Islet of Langerhans (tissue), 1 donor: ENCODE results near the gene MCOLN1.

Source experiments
- FAIRE-seq: peaks from one replicate; lab custom pipeline; 2011; peaks lifted over from hg19 to GRCh38; lab: Jason Lieb, UNC

MCOLN1 gene

DNA sequence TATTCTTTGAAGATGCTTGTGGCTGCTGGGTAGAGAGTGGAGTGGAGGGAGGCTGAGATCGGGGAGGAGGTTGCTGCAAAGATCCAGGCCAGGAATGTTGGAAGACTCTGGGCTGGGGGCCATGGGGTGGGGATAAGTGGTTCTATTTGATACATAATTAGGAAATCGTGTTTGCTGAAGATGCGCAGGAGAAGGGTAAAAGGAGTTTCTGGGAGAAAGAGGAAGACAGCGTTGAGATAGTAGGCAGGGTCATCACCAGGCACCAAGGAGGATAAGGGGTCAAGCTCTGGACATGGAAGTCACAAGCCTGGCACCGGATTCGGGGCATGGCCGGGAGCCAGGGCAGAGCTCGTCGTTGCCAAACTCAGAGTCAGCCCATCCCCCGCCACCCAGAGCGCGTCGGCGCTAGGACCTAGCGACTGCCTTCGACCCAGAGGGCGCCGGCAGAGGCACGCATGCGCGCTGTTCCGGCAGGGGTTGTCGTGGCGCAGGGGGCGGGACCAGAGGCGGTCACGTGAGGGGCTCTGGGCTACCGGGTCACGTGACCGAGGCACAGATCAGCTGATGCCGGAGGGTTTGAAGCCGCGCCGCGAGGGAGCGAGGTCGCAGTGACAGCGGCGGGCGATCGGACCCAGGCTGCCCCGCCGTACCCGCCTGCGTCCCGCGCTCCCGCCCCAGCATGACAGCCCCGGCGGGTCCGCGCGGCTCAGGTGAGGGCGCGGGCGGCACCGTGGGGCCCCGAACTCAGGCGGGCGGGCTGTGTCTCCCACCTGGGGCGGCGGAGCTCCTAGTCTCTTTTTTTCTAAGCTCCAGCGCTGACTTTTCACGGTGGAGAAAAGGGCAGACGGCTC, at the start of gene MCOLN1:
Gene MCOLN1, plus strand, starts transcription at position 553 of the 851 bp plus-strand sequence. Its CDS starts 127 bp downstream, at position 680.
- no peak for FAIRE-seq

DNA sequence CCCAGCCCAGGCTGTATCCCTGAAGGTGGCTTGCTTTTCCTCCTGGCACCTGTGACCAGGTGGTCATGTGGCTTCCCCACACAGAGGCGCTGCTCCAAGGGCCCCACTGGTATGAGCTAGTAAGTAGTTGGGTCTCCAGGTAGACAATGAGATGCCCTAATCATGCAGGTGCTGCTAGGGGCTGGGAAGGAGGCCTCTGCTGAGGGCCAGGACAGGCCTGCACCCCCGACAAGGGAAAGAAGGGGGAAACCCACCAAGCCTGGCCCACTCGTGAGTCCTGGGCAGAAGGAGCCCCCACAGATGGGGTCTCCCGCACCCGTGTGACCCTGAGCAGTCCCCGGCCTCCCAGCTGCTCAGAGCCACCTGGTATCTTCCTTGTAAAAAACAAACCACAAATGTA, 46.8 kb upstream of the MCOLN1 start:
- FAIRE-seq: no peak

DNA sequence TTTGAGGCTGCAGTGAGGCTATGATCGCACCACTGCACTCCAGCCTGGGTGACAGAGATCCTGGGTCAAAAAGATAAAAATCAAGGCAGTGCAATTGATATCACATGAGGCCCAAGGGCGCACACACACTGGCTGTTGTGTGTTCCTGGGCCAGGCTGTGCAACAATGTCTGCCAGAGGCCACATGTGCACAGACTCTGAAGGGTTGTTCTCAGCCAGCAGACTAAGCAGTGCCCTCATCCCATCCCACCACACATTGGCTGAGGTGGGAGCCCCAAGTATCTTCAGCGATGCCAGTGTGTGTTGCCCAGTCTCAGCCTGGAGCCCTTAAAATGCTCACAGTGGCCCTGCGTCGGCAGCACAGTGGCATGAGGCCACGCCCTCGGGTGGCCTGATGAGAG, 46.2 kb upstream of the MCOLN1 start:
- no peak for FAIRE-seq

DNA sequence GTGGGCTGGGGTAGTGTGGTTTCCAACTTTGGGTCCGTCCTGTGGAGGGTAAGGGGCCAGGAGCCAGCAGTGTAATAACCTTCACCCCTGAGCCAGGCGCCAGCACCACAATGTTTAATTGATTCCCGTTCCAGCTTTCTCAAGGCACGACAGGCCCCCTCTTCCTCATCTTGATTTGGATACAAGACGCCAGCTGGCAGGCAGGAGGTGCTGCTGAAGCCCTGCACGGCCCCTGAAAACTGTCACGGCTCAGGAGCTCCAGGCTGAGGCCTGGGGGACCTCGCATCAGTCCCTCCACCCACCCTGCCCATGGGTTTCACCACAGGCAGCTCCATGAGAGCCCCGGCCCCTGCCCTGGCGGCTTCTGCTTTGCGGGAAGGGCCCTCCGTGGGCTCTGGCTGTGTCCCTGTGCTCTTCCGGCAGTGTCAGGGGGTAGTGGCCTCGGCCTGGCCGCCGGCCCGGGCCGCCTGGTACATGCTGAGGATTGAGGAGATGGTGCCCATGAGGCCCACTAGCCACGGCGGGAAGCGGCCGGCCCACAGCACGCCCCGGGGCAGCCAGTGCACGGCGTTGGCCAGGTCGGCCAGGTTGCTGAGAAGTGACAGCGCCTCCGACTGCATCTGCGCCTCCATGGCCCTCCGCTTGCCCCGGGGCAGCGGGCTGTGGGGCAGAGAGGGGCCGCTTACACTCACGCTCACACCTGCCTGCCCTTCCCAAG, 45.5 kb upstream of the MCOLN1 start:
- FAIRE-seq: no peak

DNA sequence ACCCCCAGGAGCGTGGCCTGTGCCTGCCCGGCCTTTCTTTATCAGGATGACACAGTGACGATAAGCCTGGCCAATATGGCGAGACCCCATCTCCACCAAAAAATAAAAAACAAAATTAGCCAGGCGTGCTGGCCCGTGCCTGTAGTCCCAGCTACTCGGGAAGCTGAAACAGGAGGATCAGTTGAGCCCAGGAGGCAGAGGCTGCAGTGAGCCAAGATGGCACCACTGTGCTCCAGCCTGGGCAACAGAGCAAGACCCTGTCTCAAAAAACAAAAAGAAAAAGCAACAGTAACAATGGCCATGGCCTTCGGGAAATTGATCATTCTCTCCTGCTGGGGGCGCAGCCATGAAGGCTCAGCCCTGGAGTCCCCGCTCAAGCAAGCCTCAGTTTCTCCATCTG, 44.7 kb upstream of the MCOLN1 start:
- no peak for FAIRE-seq

DNA sequence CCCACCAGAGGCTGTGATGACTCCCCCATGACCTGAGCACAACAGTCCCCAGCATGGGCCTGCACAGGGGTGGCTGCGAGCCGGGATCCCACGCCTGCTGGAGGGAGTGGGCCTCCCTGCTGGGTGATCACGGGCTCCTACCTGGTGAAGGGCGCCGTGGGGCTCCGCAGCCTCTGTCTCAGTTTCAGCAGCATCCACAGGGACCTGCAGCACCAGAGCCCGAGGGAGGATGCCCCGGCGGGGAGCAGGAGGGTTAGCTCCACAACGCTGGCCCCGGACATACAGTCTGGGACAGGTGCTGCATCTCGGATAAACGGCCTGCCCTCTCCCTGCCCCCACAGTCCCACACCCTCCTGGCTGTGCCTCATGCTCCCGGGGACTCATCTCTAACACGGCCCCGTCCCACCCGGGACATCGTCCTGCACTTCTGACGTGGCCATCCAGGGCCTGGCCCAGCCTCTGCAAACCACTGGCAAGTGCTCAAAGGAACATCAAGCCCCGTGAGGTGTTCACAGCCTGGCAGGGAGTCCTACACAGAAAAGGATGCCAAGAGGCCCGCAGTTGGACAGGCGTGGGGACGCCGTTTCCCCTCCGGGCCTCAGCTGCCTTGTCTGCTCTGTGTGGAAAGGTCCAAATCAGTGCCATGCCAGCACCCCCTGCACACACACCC, 44.1 kb upstream of the MCOLN1 start:
- no peak for FAIRE-seq

DNA sequence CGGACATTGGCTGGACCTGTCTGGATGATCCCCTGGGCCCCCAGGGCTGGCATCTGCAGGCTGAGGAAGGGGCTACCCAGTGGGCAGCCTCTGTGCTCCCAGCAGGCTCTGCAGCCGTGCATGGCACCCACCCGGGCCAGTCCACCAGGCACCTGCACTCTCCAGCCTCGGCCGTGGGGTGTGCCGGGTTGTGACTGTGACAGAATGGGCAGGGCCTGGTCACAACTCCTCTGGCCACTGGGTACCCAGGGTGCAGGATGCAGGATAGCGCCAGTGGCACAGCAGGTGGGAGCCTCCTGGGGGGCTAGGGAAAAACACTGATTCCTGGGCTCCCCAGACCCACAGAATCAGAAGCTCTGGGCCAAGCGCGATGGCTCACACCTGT, 43.6 kb upstream of the MCOLN1 start:
- FAIRE-seq: no peak

DNA sequence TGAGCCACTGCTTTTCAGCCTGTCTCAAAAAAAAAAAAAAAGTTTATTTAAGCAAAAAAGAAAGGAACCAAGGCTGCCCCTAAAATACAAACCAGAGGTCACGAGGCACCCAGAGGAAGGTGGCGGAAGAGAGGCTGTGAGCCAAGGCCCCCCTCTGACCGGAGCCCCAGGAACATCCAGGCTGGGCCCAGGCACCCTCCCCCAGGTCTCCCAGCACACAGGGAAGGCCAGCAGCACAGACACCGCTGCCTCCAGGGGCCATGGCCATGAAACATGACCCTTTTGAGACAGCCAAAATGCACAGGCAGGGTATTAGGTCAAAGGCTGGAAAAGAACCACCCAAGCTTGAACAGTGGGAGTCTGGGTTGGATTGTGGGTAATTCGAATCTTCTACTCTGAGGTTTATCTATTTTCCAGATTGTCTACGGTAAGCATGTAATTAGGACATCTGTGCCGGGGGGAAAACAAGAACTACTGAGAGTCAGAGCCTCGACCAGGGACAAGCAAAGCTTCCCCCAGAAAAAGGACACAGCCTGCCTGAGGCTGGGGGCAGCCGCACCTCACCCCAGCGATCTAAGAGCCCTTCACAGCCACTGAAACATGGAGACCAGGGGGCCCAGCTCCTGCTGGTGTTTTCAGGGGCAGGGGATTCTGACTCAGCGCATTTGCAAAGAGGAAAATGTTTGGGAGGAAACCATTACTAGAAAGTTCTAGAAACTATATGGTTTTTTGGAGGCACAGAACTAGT, 42.0 kb upstream of the MCOLN1 start:
- no peak for FAIRE-seq

DNA sequence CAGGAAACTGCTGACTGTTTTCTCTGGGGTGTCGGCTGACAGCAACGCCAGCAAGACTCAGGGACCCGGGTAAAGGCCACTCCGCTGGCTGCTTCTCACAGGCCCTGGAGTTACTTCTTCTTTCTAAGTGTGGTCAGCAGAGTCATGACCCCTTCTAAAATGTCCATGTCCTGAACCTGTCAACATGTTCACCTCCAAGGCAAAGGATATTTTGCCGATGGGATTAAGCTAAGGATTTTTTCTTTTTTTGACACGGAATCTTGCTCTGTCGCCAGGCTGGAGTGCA, 41.5 kb upstream of the MCOLN1 start:
- FAIRE-seq: no peak

DNA sequence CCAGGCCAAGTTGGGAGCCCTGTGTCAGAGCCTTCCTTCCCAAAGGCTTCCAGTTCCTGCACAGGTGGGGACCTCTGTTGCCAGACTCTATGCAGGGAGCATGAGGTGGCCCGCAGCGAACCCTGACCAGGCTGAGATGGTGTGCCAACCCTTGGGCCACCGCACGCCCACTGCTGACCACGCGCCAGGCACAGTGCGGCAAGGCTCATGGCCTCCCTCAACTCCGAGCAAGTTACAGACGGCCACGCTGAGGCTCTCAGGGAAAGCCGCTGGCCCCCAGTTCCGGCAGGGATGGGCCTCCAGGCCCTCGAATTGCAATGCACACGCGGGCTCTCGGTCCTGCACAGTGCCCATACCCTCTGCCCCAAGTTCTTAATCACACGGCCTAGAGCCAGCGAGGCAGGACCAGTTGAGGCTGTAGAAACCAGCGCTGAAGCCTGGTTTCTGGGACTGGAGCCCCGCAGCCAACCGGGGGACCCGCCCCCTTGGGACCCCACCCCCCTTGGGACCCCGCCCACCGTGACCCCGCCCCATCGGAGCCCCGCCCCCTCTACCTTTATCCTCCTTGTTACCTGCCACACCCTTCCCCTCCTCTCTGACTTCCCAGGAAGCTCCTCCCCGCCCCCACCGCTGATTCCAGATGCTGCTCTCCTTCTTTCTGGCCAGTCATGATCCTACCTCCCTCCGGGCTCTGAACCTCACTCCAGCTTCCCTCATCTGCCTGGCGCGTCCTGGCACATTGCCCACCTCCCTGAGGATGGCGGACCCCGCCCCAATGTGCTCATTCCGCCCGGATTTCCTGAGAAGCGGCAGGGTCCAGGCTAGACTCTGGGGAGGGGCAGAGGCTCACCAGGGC, 39.6 kb upstream of the MCOLN1 start:
- FAIRE-seq: no peak

DNA sequence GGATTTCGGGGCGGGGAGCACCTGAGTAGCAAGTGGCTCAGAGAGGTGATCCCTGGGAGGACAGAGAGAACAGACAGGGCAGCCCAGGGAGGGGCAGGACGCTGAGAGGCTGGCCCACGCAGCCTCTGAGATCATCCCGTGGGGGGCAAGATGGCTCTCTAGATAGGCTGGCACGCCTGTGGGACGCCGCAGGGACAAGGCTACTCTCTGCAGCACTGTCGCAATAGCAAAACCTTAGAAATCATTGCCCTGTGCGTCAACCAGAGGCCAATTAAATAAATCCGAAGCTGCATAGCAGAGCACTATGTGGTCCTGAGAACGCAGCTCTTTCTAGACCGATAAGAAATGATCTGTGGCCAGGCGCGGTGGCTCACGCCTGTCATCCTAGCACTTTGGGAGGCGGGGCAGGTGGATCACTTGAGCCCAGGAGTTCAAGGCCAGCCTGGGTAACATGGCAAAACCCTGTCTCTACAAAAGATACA, 38.7 kb upstream of the MCOLN1 start:
- FAIRE-seq: no peak

DNA sequence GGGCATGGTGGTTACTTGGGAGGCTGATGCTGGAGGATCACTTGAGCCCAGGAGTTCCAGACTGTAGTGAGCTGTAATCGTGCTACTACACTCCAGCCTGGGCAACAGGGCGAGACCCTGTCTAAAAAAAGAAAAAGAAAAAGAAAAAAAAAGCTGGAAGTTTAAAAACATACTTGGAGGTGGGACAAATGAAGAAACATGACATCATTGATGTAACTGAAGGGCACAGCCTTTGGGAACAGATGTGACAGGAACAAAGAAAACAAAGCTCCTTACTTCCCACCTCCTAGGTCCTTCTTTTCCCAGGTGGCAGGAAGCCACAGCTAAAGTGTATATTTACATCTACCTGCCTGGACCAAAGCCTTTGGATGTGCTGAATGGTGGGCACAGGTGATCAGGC, 35.5 kb upstream of the MCOLN1 start:
- no peak for FAIRE-seq

DNA sequence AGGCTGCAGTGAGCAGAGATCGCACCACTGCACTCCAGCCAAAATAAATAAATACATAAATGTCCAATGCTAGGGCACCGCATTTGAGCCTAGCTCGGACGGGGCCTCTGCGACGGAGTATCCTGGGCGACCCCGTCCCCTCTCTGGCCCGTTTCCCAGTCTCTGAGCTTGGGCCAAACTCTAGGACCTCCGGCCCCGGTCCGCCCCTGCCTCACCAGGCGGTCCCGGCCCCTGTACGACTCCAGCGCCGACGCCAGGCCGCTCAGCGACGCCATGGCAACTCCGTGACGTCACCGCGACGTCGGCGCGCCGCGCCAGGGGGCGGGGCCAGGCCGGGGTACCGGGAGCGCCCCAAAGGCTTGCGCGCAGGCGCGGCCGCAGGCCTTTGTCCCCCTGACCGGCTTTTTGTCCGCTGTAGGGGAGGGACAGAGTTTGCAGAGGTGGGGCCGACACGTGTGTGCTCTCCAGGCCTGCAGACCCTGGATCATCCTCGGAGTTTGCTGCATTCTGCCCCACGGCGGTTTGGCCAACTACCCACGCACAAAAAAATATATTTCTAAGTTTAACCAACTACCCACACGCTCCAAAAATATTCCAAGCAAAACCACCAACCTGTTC, 33.6 kb upstream of the MCOLN1 start, which contains the start of gene PEX11G:
Gene PEX11G, minus strand, starts transcription at position 300 of the 618 bp plus-strand sequence. Its CDS starts 25 bp downstream, at position 275.
- FAIRE-seq: no peak

DNA sequence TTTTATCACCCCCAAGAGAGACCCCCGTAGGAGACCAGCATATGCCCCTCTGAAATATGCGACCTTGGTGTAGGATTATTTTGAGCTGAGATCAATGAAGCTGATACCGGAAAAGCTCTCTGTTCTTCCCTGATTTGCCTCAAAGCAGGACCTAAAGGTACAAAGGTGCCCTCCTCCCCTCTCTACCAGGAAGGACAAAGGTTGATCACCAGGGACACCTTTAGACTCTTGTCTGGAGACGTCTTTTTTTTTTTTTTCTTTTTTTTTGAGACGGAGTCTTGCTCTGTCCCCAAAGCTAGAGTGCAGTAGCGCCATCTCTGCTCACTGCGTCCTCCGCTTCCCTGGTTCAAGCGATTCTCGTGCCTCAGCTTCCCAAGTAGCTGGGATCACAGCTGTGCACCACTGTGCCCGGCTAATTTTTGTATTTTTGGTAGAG, 32.8 kb upstream of the MCOLN1 start:
- FAIRE-seq: no peak

DNA sequence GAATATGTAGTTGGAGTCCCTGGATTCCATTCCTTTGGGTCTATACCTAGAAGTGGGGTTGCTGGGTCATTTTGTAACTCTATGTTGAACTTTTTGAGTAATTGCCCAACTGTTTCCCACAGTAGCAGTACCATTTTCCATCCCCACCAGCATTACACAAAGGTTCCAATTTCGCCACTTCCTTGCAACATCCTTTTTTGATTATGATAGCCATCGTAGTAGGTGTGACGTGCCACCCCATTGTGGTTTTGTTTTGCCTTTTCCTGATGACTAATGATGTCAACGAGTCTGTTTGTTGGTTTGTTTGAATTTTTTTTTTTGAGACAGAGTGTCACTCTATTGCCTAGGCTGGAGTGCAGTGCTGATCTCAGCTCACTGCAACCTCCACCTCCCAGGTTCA, 30.3 kb upstream of the MCOLN1 start:
- FAIRE-seq: no peak

DNA sequence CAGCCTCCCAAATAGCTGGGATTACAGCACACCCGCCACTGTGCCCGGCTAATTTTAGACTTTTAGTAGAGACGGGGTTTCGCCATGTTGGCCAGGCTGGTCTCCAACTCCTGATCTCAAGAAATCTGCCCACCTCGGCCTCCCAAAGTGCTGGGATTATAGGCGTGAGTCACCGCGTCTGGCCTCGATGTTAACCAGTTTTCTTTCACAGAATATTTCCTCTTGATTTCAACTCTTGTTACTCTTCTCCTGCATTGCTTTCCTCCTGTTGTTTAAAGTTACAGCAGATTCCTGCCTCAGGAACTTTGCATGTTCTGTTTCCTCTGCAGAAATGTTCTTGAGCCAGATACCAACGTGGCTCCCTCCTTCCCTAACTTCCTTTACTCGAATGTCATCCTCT, 29.9 kb upstream of the MCOLN1 start:
- no peak for FAIRE-seq

DNA sequence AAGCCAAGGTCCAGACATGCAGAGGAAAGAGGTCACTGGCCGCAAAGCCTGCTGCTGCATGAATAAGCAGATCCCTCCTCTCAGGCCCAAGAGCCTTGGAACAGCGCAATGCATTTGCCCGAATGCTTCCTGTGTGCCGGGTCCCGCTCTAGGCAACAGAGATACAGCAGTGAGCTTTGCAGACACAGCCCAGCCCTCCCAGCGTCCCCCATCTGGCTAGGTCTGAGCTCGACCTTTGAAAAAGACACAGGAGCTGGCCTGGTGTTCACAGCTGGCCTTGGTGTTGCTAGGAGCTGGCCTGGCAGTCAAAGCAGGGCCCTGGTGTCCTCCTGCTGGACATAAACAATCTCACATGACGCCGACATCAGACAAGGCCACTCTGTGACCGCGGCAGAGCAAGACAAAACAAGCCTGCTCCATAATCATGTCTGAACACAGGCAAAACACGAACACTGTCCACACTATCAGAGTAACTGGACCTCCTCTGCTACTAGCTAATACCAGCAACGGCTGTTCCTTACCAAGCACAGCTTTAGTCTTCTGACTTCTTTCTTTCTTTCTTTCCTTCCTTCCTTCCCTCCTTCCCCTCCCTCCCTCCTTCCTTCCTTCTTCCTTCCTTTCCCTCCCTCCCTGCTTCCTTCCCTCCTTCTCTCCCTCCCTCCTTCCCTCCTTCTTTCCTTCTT, 27.9 kb upstream of the MCOLN1 start:
- peak; percentile 43 for FAIRE-seq

DNA sequence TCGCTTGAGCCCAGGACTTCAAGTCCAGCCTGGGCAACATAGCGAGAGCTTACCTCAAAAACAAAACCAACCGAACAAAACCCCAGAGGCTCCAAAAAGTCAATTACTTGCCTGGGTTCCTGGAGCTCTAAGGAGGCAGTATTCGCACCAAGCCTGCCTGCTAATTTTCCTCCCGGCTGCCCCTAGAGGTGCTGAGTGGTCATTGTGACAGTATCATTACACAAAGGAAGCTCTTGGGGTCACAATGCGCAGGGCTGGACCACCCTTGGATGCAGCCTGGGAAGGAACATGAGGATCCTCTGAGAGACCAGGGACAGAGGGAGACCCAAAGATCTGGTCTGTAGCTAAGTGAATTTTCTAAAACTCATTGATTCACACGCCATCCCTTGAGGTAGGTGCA, 25.1 kb upstream of the MCOLN1 start:
- no peak for FAIRE-seq

DNA sequence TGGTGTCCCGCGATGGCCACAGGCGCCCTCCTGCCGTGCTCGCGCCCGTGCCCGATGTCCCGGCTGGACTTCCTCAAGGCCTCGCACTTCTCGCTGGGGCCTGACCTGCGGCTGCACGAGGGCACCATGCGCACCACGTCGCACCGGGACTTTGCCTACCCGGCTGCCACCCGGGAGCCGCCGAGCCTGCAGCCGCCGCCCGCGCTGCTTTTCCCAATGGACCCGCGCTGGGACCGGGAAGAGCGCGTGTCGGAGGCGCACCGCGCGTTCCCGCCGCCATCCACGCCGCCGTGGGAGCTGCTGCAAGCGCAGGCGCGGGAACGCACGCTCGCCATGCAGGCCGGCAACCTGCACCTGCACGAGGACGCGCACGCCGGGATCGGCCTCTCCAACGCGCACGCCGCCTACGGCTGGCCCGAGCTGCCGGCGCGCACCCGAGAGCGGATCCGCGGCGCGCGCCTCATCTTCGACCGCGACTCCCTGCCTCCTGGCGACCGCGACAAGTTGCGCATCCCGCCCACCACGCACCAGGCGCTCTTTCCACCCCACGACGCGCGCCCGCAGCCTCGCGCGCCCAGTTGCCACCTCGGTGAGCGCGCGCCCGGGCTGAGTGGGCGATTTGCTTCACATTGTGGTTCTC, 21.5 kb upstream of the MCOLN1 start:
- no peak for FAIRE-seq

DNA sequence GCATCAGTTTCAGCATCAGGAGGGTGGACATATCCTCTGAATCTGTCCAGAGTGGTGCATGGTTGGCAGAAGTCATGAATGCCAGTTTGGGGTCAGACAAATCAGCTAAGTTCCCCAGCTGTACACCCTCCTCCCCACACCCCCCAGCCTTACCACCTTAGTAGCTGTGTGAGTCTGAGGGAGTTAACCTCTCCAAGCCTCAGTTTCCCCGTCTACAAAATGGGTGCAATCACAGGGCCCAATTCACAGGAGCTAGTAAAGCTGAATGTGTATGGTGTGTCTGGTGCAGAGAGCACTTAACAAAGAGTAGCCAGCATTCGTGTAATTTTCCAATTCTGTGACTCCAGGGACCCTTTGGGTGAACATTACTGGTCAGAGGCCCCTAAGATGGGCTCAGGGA, 19.9 kb upstream of the MCOLN1 start:
- FAIRE-seq: no peak
